Activated naive CD8-positive, alpha-beta T cell (primary cell): ENCODE data around the gene TRAF3.

Experiments used
- H3K27ac Mint-ChIP-seq: one replicate; pipeline ENCODE4 v1.8.0; 2021; ENCODE audit warnings: mixed read lengths
- H3K27me3 Mint-ChIP-seq: one replicate; pipeline ENCODE4 v1.8.0; 2021; ENCODE audit warnings: mixed read lengths
- H3K36me3 Mint-ChIP-seq: one replicate; pipeline ENCODE4 v1.8.0; 2021; ENCODE audit warnings: mixed read lengths
- H3K4me1 Mint-ChIP-seq: one replicate; pipeline ENCODE4 v1.8.0; 2021; ENCODE audit warnings: low read depth, mixed read lengths
- H3K4me3 Mint-ChIP-seq: one replicate; pipeline ENCODE4 v1.8.0; 2021; ENCODE audit warnings: mild to moderate bottlenecking, mixed read lengths
- H3K9me3 Mint-ChIP-seq: one replicate; pipeline ENCODE4 v1.8.0; 2021; ENCODE audit warnings: low read depth, mixed read lengths

The TRAF3 gene

DNA sequence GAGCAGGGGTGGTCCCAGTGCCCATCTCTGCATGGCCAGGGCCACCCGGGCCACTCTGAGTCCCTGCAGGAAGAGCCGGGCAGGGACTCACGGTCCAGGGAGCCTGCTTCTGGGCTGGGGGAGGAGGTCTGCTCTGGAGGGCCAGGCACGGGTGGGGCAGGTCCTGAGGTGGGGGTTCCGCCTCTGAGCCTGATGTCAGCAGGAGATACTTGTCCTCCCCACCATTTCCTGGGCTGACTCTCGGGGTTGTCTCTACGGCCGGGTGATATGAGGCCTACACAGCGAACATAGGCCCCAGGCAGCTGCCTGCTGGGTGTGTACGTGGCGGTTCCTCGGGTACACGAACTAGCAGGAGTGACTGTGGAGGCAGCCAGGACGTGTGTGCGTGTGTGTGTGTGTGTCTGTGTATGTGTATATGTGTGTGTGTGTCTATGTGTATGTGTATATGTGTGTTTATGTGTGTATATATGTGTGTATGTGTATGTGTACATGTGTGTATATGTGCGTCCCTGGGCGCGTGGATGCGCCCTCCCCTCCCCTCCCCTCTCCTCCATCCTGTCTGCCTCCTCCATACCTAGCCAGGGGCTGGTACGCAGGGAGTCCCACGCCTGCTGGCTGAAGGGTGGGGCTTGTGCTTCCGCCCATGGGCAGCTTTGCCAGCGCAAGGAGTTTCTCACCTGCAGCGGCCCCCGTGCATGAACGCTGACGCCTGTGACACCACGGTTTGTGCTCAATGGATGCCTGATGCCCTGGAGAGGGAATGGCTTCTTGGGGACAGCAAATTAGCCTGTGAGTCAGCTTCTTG, 30.4 kb upstream of the TRAF3 start:
- peaks cover 9% of the 10 kb centered on the region for H3K36me3 Mint-ChIP-seq
- H3K27me3 Mint-ChIP-seq: no peaks in the 10 kb centered on the region
- H3K27ac Mint-ChIP-seq: no peak overlapping the region
- peaks cover 3% of the 10 kb centered on the region for H3K9me3 Mint-ChIP-seq
- H3K4me1 Mint-ChIP-seq: no peaks in the 10 kb centered on the region
- H3K4me3 Mint-ChIP-seq: no peak overlapping the region

DNA sequence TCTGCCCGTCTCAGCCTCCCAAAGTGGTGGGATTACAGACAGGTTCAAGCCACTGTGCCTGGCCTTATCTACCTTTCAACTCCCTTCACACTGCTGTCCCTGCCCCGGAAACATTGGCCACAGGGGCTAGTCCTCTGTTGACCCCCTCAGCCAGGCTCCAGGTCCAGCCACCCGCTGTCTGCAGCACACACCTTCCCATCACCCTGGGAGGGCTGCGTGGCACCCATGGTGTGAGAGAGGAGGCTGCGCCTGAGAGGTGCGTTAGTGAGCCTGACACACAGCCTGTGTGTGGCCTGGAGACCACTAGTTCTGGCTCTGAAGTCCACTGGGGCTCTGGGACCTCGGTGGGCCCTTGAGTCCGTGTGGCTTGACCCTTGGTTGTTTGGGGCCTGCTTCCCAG, 28.4 kb upstream of the TRAF3 start:
- no peaks in the 10 kb centered on the region for H3K4me1 Mint-ChIP-seq
- no peaks in the 10 kb centered on the region for H3K27me3 Mint-ChIP-seq
- H3K9me3 Mint-ChIP-seq: no peaks in the 10 kb centered on the region
- no peak overlapping the region for H3K4me3 Mint-ChIP-seq
- peaks cover 3% of the 10 kb centered on the region for H3K36me3 Mint-ChIP-seq
- H3K27ac Mint-ChIP-seq: no peak overlapping the region

- Mint-ChIP-seq H3K27me3 (no peaks in the 10 kb centered on the region), H3K4me3 (no peak overlapping the region), H3K4me1 (no peaks in the 10 kb centered on the region), H3K27ac (no peak overlapping the region), H3K36me3 (peaks cover 3% of the 10 kb centered on the region), H3K9me3 (no peaks in the 10 kb centered on the region)
These were observed 27.6 kb upstream of the TRAF3 start for GRCh38 chr14:102749393-102750305.

GRCh38 chr14:102750376-102750775, 26.9 kb upstream of the TRAF3 start:
- no peak overlapping the region for H3K4me3 Mint-ChIP-seq
- H3K9me3 Mint-ChIP-seq: no peaks in the 10 kb centered on the region
- peaks cover 3% of the 10 kb centered on the region for H3K36me3 Mint-ChIP-seq
- H3K4me1 Mint-ChIP-seq: no peaks in the 10 kb centered on the region
- no peaks in the 10 kb centered on the region for H3K27me3 Mint-ChIP-seq
- no peak overlapping the region for H3K27ac Mint-ChIP-seq

GRCh38 chr14:102751088-102751487, 26.2 kb upstream of the TRAF3 start:
- Mint-ChIP-seq H3K4me3 (no peak overlapping the region), H3K36me3 (peaks cover 2% of the 10 kb centered on the region)

DNA sequence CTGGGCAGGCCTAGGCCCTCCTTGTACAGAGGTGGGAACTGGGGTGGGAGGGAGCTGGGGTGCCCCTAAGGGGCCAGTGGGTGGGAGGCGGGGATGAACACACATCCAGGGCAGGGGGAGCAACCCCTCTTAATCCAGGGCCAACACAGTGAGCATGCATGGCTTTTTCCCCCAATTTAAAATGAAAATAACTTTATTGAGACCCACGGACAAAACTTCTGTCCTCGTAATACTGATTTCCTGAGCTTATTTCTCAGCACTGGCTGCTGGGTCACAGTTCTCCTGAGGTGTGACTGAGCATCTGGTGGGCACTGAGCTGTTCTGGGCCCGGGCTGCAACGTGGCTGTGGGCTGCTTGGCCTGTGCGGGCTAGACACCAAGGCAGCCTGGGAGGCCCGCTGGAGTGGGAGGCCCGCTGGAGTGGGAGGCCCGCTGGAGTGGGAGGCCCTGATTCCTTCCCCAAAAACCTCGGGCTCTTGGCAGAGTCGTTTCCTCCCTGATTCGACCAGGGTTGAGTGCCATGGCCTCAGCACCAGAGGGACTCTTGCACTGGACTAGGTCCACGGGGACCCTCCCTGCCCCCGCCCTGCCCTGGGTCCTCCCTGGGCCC, 24.9 kb upstream of the TRAF3 start:
- Mint-ChIP-seq H3K9me3 (no peaks in the 10 kb centered on the region), H3K27ac (no peak overlapping the region)

More at GRCh38 chr14:102751088-102751487, 26.2 kb upstream of the TRAF3 start:
- H3K9me3 Mint-ChIP-seq: no peaks in the 10 kb centered on the region
- H3K27me3 Mint-ChIP-seq: no peaks in the 10 kb centered on the region
- H3K27ac Mint-ChIP-seq: no peak overlapping the region
- H3K4me1 Mint-ChIP-seq: no peaks in the 10 kb centered on the region

GRCh38 chr14:102754370-102755262, 22.6 kb upstream of the TRAF3 start:
- Mint-ChIP-seq H3K36me3 (no peaks in the 10 kb centered on the region), H3K4me1 (no peaks in the 10 kb centered on the region), H3K4me3 (no peak overlapping the region), H3K27ac (no peak overlapping the region), H3K27me3 (no peaks in the 10 kb centered on the region), H3K9me3 (no peaks in the 10 kb centered on the region)

More for the DNA sequence above, 24.9 kb upstream of the TRAF3 start:
- no peaks in the 10 kb centered on the region for H3K27me3 Mint-ChIP-seq
- H3K4me1 Mint-ChIP-seq: no peaks in the 10 kb centered on the region
- no peaks in the 10 kb centered on the region for H3K36me3 Mint-ChIP-seq
- H3K4me3 Mint-ChIP-seq: no peak overlapping the region

GRCh38 chr14:102757646-102758045, 19.6 kb upstream of the TRAF3 start:
- Mint-ChIP-seq H3K4me3 (no peak overlapping the region), H3K4me1 (no peaks in the 10 kb centered on the region), H3K27ac (no peak overlapping the region), H3K9me3 (no peaks in the 10 kb centered on the region), H3K36me3 (no peaks in the 10 kb centered on the region), H3K27me3 (no peaks in the 10 kb centered on the region)

DNA sequence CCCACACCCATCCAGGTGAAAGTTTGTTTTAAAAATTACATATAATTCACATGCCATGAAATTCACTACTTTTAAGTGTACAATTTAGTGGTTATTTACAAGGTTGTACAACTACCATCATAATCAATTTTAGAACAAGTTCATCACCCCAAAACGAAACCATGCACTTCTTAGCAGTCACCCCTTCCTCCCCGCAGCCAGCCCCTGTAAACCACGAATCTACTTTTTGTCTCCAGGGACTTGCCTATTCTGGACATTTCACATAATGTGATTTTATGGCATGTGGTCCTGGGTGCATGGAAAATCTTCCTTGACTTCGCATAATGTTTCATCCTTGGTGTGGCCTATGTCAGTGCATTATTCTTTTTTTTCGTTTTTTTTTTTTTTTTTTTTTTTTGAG, 19.2 kb upstream of the TRAF3 start:
- Mint-ChIP-seq H3K27ac (no peak overlapping the region), H3K36me3 (no peaks in the 10 kb centered on the region), H3K27me3 (no peaks in the 10 kb centered on the region), H3K4me3 (no peak overlapping the region), H3K9me3 (no peaks in the 10 kb centered on the region), H3K4me1 (no peaks in the 10 kb centered on the region)

DNA sequence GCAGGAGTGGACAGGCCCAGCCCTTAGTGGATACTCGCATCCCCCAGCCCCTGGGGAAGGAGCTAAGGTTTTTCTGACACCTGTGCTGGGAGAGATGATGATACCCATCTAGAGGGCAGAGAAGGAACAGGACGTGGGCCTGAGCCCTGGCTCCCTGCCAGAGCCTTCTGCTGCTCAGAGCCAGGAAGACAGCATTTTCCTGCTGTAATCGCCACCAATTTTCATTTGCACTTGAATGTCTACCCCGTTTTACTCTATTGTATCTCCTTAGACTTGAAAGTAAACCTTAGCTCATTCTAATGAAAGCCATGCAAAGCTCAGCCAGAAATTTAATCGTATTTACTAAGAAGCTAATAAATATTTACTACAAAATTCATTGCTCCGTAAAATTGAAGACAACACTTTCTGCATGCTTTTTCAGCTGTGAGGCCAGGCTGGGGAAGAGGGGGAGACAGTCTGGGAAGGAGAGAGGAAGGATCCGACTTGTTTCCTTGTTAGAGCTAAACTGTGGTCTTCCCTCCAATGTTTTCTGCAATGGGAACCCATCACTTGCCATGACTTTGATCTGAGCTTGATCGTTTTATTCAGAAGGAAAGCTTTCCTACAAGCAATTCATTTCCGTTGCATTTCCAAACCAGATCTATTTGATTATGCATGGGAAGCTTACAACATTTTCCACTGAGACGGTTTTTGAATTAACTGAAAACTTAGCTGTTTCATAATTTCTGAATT, 17.6 kb upstream of the TRAF3 start:
- Mint-ChIP-seq H3K9me3 (no peaks in the 10 kb centered on the region), H3K4me3 (no peak overlapping the region), H3K27me3 (no peaks in the 10 kb centered on the region), H3K27ac (no peak overlapping the region), H3K36me3 (no peaks in the 10 kb centered on the region), H3K4me1 (no peaks in the 10 kb centered on the region)

DNA sequence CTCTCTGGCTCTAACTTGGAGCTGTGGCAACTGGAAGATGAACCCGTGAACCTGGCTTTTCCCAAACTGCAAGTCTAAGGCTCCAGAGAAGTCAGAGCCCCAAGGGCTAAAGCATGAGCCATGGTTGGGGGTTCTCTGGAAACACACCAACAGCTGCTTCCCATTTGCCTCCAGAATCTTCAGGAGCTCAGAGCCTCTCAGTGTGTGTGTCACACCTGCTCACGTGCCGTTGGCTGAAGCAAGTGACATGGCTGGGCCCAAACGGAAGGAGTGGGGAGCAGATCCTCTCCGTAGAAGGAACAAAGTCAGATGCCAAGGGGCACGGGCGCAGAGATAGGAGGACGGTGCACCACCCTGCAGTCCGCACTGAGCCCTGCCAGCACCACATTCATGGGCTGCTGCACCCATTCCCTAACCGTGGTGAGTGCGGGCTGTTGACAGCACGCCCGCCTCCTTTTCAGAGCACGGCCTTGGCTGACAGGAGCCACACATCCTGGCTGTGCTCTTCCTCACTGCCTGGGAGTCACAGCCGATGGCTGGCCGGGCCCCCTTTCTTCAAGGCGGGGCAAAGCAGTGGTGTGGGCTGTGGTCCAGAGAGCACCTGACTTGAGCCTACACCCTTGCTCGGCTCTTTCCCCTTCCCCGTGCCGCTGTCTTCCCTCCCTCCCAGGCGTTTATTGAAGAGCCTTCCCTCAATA, 16.6 kb upstream of the TRAF3 start:
- Mint-ChIP-seq H3K9me3 (no peaks in the 10 kb centered on the region), H3K4me3 (no peak overlapping the region), H3K27ac (no peak overlapping the region), H3K4me1 (no peaks in the 10 kb centered on the region), H3K27me3 (no peaks in the 10 kb centered on the region), H3K36me3 (no peaks in the 10 kb centered on the region)

DNA sequence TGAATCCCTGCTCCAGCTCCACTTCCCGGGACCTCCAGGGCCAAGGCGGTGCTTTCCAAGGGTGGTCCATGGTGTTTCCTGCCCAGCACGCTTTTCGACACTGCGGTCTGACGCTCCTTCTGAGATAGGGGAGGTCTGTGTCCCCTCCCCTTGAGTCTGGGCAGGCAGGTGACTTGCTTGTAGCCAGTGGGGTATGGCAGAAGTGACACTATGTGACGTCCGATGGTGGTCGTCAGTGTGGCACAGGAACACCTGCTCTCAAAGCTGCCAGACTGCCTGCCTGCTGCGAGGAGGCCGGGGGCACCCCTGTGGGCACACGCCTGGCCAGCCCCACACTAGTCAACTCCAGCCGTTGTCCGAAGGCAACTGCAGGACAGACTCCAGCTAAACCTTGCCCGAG, 16.0 kb upstream of the TRAF3 start:
- Mint-ChIP-seq H3K36me3 (no peaks in the 10 kb centered on the region), H3K9me3 (no peaks in the 10 kb centered on the region), H3K27ac (no peak overlapping the region), H3K4me3 (no peak overlapping the region), H3K4me1 (no peaks in the 10 kb centered on the region), H3K27me3 (no peaks in the 10 kb centered on the region)

GRCh38 chr14:102764220-102764671, 13.0 kb upstream of the TRAF3 start:
- H3K4me3 Mint-ChIP-seq: no peak overlapping the region

More at GRCh38 chr14:102764220-102764671, 13.0 kb upstream of the TRAF3 start:
- H3K27me3 Mint-ChIP-seq: no peaks in the 10 kb centered on the region
- H3K9me3 Mint-ChIP-seq: no peaks in the 10 kb centered on the region
- no peak overlapping the region for H3K27ac Mint-ChIP-seq
- H3K4me1 Mint-ChIP-seq: peaks cover 3% of the 10 kb centered on the region
- no peaks in the 10 kb centered on the region for H3K36me3 Mint-ChIP-seq
